ENCODE measurements around the gene CHST15. TPM values are rescaled to one million over a fixed set of nuclear protein-coding genes. Genes with fewer than 3 reads are reported as not detected.

CHST15 gene
- total RNA-seq, 4 donors from 2014 or later = 35.7 to 69.5 (median 51.1) TPM

DNA sequence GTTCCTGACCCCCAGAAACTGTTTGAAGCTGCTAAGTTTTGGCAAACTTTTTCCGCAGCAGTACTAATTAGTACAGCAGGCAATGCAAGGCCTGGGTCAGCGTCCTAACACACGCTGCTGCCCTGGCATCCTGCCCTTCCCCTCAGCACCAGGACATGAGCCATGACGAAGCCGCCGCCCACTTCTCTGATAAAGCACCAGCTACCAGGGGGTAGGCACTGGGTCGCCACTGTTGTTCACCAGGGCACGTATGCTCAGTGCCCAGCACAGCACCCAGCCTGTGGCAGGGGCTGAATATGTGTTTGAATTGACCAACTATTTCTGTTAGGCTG, 59.5 kb downstream of the CHST15 start:
- TF ChIP-seq, protein P1, sequence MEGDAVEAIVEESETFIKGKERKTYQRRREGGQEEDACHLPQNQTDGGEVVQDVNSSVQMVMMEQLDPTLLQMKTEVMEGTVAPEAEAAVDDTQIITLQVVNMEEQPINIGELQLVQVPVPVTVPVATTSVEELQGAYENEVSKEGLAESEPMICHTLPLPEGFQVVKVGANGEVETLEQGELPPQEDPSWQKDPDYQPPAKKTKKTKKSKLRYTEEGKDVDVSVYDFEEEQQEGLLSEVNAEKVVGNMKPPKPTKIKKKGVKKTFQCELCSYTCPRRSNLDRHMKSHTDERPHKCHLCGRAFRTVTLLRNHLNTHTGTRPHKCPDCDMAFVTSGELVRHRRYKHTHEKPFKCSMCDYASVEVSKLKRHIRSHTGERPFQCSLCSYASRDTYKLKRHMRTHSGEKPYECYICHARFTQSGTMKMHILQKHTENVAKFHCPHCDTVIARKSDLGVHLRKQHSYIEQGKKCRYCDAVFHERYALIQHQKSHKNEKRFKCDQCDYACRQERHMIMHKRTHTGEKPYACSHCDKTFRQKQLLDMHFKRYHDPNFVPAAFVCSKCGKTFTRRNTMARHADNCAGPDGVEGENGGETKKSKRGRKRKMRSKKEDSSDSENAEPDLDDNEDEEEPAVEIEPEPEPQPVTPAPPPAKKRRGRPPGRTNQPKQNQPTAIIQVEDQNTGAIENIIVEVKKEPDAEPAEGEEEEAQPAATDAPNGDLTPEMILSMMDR (IDR thresholded peaks at IDR 0.05) = no peak
- no peak for ATAC-seq (ENCODE audit: low FRiP score)
- no peak for DNase-seq (ENCODE audit: low spot score)

DNA sequence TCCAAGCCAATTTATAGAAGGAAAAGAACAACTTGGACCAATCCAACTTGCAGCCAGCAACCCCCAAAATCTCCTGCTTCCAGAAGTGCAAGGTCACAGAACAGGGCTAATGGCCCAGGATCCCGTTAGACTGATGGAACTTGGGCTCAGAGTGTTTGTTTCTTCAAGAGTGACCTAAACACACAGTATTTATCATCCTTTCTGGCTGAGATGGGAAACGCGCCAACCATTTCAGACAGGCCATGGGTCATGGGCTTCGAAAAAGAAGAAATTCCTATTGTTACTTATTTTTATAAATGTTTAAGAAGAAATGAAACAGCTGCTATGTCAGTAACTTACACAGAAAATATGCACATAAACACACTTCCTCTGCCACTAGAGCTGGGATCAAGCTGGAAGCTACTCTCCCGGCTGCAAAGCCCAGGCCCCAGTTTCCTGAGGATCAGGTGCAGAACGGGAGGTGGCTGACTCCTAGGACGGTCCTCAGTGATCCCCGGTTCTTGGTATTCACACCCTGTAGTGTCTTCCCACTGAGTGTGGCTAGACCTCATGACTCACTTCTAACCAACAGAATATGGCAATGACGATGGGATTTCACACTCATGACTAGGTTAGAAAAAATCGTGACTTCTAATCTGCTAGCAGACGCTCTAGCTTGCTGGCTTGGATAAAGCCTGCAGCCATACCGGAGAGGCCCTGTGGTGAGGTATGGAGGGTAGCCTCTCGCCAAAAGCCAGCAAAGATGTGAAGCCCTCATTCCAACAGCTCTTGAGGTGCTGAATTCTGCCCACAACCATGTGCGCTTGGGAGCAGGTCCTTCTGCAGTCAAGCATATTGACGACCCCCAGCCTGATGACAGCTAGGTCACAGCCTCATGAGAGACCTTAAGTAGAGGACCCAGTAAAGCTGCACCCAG, 60.2 kb downstream of the CHST15 start:
- TF ChIP-seq, protein P1 (IDR thresholded peaks at IDR 0.05) = no peak
- ATAC-seq (ENCODE audit: low FRiP score) (no peak), DNase-seq (ENCODE audit: low spot score) (no peak)

DNA sequence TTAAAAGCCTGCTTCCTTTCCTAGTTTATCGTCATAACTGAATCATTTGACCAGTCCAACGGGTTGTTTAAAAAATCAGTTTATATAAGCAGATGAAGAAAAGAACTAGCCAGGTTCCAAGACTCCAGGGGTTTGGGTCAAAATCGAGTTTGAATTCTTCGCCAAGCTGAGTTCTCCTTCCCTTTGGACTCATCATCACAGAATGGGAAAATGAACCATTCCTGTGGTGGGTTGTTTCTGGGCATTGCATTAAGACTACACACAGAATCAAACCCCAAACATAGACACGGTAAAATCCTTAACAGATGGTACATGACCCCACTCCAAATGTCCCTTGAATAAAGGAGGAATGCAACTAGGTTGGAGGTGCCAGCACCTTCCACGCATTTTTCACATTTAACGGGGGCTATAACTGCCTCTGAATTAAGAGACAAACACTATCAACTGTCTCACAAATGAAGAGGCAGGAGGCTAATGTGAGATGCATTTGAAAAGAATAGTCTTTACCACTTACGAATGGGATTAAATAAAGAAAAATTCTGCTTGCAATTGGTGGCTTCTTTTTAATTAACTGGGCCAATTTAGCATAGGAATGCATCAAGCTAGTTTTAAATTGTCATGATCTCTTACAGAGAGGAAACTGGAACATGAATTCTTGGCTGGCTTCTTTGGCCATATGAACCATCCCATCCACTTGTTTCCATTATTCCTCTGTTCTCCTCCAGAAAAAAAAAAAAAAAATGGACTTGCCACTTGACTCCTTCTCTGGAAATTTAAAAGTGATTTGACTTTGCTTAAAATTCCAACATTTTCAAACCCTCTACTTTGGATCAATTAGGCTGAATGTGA, 61.1 kb downstream of the CHST15 start:
- TF ChIP-seq, protein P1 (IDR thresholded peaks at IDR 0.05) = no peak
- DNase-seq (ENCODE audit: low spot score) (no peak), ATAC-seq (ENCODE audit: low FRiP score) (no peak)

DNA sequence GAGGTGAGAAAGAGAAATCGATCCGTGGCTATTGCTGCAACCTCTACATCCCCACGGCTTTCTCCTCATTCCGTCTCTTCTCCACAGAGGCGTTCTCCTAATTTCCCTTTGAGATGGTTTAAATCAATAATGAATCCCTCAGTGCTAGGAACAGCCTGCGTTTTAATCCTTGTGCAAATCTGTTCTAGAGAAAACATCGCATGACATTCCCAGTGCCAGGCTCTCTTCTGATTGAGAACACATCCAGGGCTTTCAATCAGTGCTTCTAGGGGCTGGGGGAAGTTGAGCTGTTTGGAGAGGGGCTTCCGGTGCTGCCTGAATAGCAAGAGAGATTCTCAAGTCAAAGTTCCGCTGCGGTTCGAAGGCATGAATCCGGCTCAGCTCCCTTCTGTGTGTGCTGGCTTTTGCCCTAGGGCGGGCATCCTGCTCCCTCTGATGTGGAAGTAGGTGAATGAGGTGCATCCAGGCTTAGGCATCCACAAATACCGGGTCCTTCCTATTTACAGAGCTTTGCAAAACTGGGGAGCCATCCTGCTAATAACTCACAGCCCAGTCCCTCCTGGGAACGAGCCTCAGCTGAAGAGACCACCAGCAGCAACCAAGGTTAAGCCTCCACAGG, 62.8 kb downstream of the CHST15 start:
- DNase-seq (ENCODE audit: low spot score) = no peak
- no peak for ATAC-seq (ENCODE audit: low FRiP score)
- TF ChIP-seq, protein P1 (IDR thresholded peaks at IDR 0.05) = no peak

DNA sequence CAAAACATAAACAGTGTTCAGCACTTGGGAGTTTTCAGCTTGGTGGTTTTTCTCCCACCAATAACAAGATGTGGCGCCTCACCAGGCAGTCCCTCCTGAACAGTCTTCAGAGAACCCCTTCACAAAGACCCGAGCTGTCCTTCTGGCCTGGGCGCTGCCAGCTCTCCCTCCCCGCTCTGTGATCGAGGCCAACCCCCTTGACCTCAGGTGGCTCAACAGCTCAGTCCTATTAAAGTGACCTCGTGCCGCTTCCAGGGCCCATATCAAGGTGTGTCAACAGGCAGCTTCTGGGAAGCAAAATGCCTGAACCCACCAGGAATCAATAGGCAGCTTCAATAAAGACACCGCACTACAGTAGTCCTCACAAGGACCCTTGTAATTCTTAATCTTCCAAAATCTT, 63.3 kb downstream of the CHST15 start:
- TF ChIP-seq, protein P1 (IDR thresholded peaks at IDR 0.05) = no peak

DNA sequence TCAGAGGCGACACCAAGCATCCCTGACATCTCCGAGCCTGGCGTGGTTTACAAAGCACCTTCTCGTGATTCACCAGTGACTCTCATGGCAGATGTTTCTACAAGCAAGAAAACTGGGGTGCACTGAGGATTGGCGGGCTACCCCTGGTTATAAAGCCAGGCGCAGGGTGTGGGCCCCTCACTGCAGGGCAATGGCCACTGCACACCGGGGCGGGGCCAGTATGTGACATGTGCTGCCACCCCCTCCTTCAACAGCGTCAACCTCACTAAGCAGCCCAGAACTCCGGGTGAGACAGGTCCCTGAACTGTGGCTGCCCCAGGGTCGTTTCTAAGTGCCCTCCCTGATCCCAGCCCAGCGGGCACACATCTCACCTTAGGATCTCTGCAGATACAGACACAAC, 63.8 kb downstream of the CHST15 start:
- ATAC-seq (ENCODE audit: low FRiP score) (no peak), DNase-seq (ENCODE audit: low spot score) (no peak)
- TF ChIP-seq, protein P1 (IDR thresholded peaks at IDR 0.05) = no peak

More for the DNA sequence above, 63.3 kb downstream of the CHST15 start:
- ATAC-seq (ENCODE audit: low FRiP score) (no peak), DNase-seq (ENCODE audit: low spot score) (no peak)
